Embryonic facial prominence (tissue), 1 donor: ENCODE measurements around the gene NFIX.
A peak's percentile ranks its signal among the peaks of the same experiment; 100 is the strongest.
"Not testable (repeated sequence)": the region's sequence is repeated elsewhere in the genome, so short reads cannot be mapped to it uniquely, and the experiment has no call there.

Experiments
- DNase-seq: peaks from one replicate; pipeline ENCODE4 v3.0.0-alpha.2; 2016; ENCODE audit errors: extremely low spot score

Gene NFIX

GRCh38 chr19:12957389-12957952, 37.8 kb upstream of the NFIX start:
- DNase-seq, result not testable (repeated sequence)

- DNase-seq, result no peak
Measured at GRCh38 chr19:12959481-12959880, 35.8 kb upstream of the NFIX start.

- DNase-seq, result no peak
Measured at GRCh38 chr19:12965017-12965811, 30.1 kb upstream of the NFIX start.

- no peak for DNase-seq
Measured at GRCh38 chr19:12965812-12966135, 29.5 kb upstream of the NFIX start.

- no peak for DNase-seq
Measured at GRCh38 chr19:12967907-12968306, 27.4 kb upstream of the NFIX start.

- no peak for DNase-seq
Measured at GRCh38 chr19:12969292-12969988, 25.8 kb upstream of the NFIX start, which contains the start of gene DAND5. Gene DAND5 (plus strand): TSS chr19:12969576. CDS start chr19:12969661, 85 bp downstream.

- no peak for DNase-seq
Measured at GRCh38 chr19:12970070-12970820, 25.0 kb upstream of the NFIX start.

GRCh38 chr19:12973236-12973635, 22.0 kb upstream of the NFIX start:
- no peak for DNase-seq

- DNase-seq, result no peak
Measured at GRCh38 chr19:12974301-12975220, 20.7 kb upstream of the NFIX start.

GRCh38 chr19:12975221-12975741, 20.0 kb upstream of the NFIX start:
- DNase-seq, result no peak

- DNase-seq, result not testable (repeated sequence)
Measured at GRCh38 chr19:12976109-12976508, 19.2 kb upstream of the NFIX start.

- no peak for DNase-seq
Measured at GRCh38 chr19:12979974-12980373, 15.3 kb upstream of the NFIX start.

GRCh38 chr19:12982648-12983047, 12.6 kb upstream of the NFIX start:
- no peak for DNase-seq

GRCh38 chr19:12983091-12983490, 12.2 kb upstream of the NFIX start:
- DNase-seq, result no peak

GRCh38 chr19:12983542-12984142, 11.6 kb upstream of the NFIX start:
- DNase-seq, result peak; percentile 62

GRCh38 chr19:12984143-12984627, 11.1 kb upstream of the NFIX start:
- no peak for DNase-seq

- DNase-seq, result no peak
Measured at GRCh38 chr19:12984683-12985048, 10.6 kb upstream of the NFIX start.

- DNase-seq, result no peak
Measured at GRCh38 chr19:12985049-12985776, 10.1 kb upstream of the NFIX start.

- no peak for DNase-seq
Measured at GRCh38 chr19:12986726-12987125, 8.5 kb upstream of the NFIX start.

- no peak for DNase-seq
Measured at GRCh38 chr19:12987190-12987589, 8.1 kb upstream of the NFIX start.
